ENCODE measurements around the gene GSN. TPM values are rescaled to one million over a fixed set of nuclear protein-coding genes. Genes with fewer than 3 reads are reported as not detected.

The GSN gene
- total and polyA plus RNA-seq, 10 of the 15 experiments (the other 5 are each of a cell fraction or from before 2014, with no cell fraction given) = 0.66 to 9.2 (median 6.2) TPM

GRCh38 chr9:121340676-121341392 is 72.9 kb downstream of the GSN start:
- peak; percentile 93 for ATAC-seq
- intact Hi-C loops (cut with micrococcal nuclease; ENCODE audit: unreplicated experiment) = no loop called here
- TF ChIP-seq TCF12 (IDR thresholded peaks at IDR 0.05; ENCODE audit: low read depth, low read length) = 0 out of 2 replicates have a peak, but pooled peaks have one; percentile 26
- TF ChIP-seq ATF2 (IDR thresholded peaks at IDR 0.05; ENCODE audit: low read length) = peak; percentile 87
- TF ChIP-seq MXI1 (IDR thresholded peaks at IDR 0.05; ENCODE audit: low read depth, low read length) = no peak
- TF ChIP-seq CREB1 (IDR thresholded peaks at IDR 0.05; ENCODE audit: low read depth) = 0 out of 2 replicates have a peak, but pooled peaks have one; percentile 28
- peak; percentile 92 for TF ChIP-seq MEF2A (IDR thresholded peaks at IDR 0.05; ENCODE audit: insufficient read depth, low read depth, low read length)
- peak; percentile 42; the same call in 1 of the 2 replicates for TF ChIP-seq BCL11A (IDR thresholded peaks at IDR 0.05; ENCODE audit: low read depth, low read length)
- peak; percentile 63 for TF ChIP-seq EED (IDR thresholded peaks at IDR 0.05; ENCODE audit: low read depth)
- TF ChIP-seq NFIC (IDR thresholded peaks at IDR 0.05; ENCODE audit: low read depth, low read length) = peak; percentile 85; the same call in 1 of the 2 replicates
- TF ChIP-seq IRF4 (IDR thresholded peaks at IDR 0.05; ENCODE audit: low read depth, low read length) = no peak
- no peak for TF ChIP-seq POLR2AphosphoS2 (IDR thresholded peaks at IDR 0.05; ENCODE audit: low read depth, low read length)
- TF ChIP-seq YBX1 (IDR thresholded peaks at IDR 0.05) = no peak
- no peak for TF ChIP-seq SIN3A (IDR thresholded peaks at IDR 0.05; ENCODE audit: low read depth, low read length)
- TF ChIP-seq NFYB (IDR thresholded peaks at IDR 0.05; ENCODE audit: insufficient read depth, low read depth, low read length) = 0 out of 2 replicates have a peak, but pooled peaks have one; percentile 9
- TF ChIP-seq EGR1 (IDR thresholded peaks at IDR 0.05; ENCODE audit: borderline replicate concordance in 1 of 2, low read depth in 2 of 2, low read length in 2 of 2) = no peak
- peak; percentile 30; the same call in 1 of the 2 replicates for TF ChIP-seq REST (IDR thresholded peaks at IDR 0.05; ENCODE audit: low read depth, low read length)
- no peak for TF ChIP-seq FOS (IDR thresholded peaks at IDR 0.05; ENCODE audit: borderline replicate concordance, extremely low read depth, insufficient read length)
- TF ChIP-seq MEF2B (IDR thresholded peaks at IDR 0.05; ENCODE audit: partially characterized antibody, poor library complexity, severe bottlenecking) = peak; percentile 11
- TF ChIP-seq ZNF384 (IDR thresholded peaks at IDR 0.05; ENCODE audit: borderline replicate concordance, low read depth, low read length) = no peak
- peak; percentile 91; the same call in 1 of the 2 replicates for TF ChIP-seq ZBED1 (IDR thresholded peaks at IDR 0.05; ENCODE audit: borderline replicate concordance)
- TF ChIP-seq RCOR1 (conservative IDR thresholded peaks at IDR 0.05; ENCODE audit: low read depth, low read length) = no peak
- TF ChIP-seq CREM (IDR thresholded peaks at IDR 0.05; ENCODE audit: low read depth) = peak; percentile 81

More at GRCh38 chr9:121340676-121341392, 72.9 kb downstream of the GSN start:
- BruUV-seq (replicated peaks) = TSS peak; percentile 49
- Histone ChIP-seq H4K20me1 (ENCODE audit: control insufficient read depth, insufficient read depth) (no peaks in the 10 kb centered on the region), H3K9ac (ENCODE audit: control insufficient read depth, insufficient read depth, low read length) (no peak overlapping the region), H3K36me3 (ENCODE audit: control insufficient read depth in 2 of 2, insufficient read depth in 2 of 2, low read length in 1 of 2) (no peaks in the 10 kb centered on the region), H2AFZ (ENCODE audit: control insufficient read depth, low read depth, low read length) (no peak overlapping the region), H3K4me2 (ENCODE audit: control insufficient read depth, insufficient read depth) (no peak overlapping the region), H3K79me2 (ENCODE audit: control insufficient read depth, insufficient read depth, low read length) (no peaks in the 10 kb centered on the region), H3K4me1 (ENCODE audit: control insufficient read depth, insufficient read depth, low read length) (peaks cover 3% of the 10 kb centered on the region; the same call in 1 of the 2 replicates), H3K4me3 (no peak overlapping the region), H3K27me3 (replicated peaks in 1 of 2; ENCODE audit: control insufficient read depth in 2 of 2, insufficient read depth in 2 of 2, low read length in 1 of 2) (no peaks in the 10 kb centered on the region), H3K9me3 (replicated peaks; ENCODE audit: control insufficient read depth, insufficient read depth, low read length) (no peaks in the 10 kb centered on the region), H3K27ac (ENCODE audit: control insufficient read depth, insufficient read depth) (no peak overlapping the region)
- FAIRE-seq (no peak), DNase-seq (ENCODE audit: low read depth, low spot score) (no peak)
- ChIA-PET RAD21 (ENCODE audit: unreplicated experiment) (no interaction called here), SMC1A (ENCODE audit: uncharacterized antibody, unreplicated experiment) (interaction anchor here (1.6 to 4.3 kb wide), 3 partner anchors 8 to 21 kb away, joined by 7 to 14 read pairs (median 9); no protein-coding TSS in a partner anchor), POLR2A (no interaction called here), CTCF (interaction anchor here (0.7 to 6.1 kb wide), 3 partner anchors 10 to 20 kb away, joined by 3 to 33 read pairs (median 5); no protein-coding TSS in a partner anchor)
- WGBS (ENCODE audit: insufficient coverage, insufficient replicate concordance, low lambda C conversion rate, missing lambda C conversion rate) = 23% methylated on average over 6 of the region's 6 CpGs
- in situ Hi-C loops (cut with MboI) = no loop called here
